Breast epithelium (tissue), 4 donors: ENCODE data around the gene FAM89B. TPM values are rescaled to one million over a fixed set of nuclear protein-coding genes. Genes with fewer than 3 reads are reported as not detected.
A peak's percentile ranks its signal among the peaks of the same experiment; 100 is the strongest.

ENCODE experiments used
- DNase-seq, 2 donors: peaks; one replicate each; pipeline ENCODE4 v3.0.0-alpha.2; 2019; ENCODE audit warnings: low spot score in 2 of 2
- H3K27ac ChIP-seq, 2 donors: fragments of 200-600 bp; sonication (generic) in 1 of 2; one replicate each; pipeline ENCODE4 v1.5.1; 2016 to 2019; ENCODE audit warnings: mild to moderate bottlenecking in 1 of 2
- H3K27me3 ChIP-seq, 2 donors: fragments of 200-600 bp; sonication (generic) in 1 of 2; one replicate each; pipeline versions ENCODE4 v1.5.1 to v1.6.0; 2017 to 2019; ENCODE audit warnings: control low read depth in 1 of 2, mild to moderate bottlenecking in 1 of 2
- H3K36me3 ChIP-seq: fragments of 200-600 bp; one replicate; pipeline ENCODE4 v1.5.1; 2019
- H3K4me1 ChIP-seq, 2 donors: fragments of 200-600 bp; sonication (generic); one replicate each; pipeline ENCODE4 v1.5.1; 2016 to 2019; ENCODE audit warnings: control low read depth in 1 of 2
- H3K4me3 ChIP-seq, 3 donors: fragments of 200-600 bp; sonication (generic); 1 replicate in 2 of 3; 2 replicates in 1 of 3; pipeline ENCODE4 v1.5.1; 2016 to 2019; ENCODE audit warnings: mild to moderate bottlenecking in 3 of 3, moderate library complexity in 2 of 3
- H3K9me3 ChIP-seq, 2 donors: fragments of 200-600 bp; sonication (generic) in 1 of 2; one replicate each; pipeline ENCODE4 v1.5.1; 2016 to 2019; ENCODE audit warnings: control low read depth in 1 of 2
- POLR2A ChIP-seq: fragments of 450-650 bp; IDR thresholded peaks from one replicate; pipeline ENCODE4 v1.6.1; 2016; ENCODE audit warnings: antibody characterized with exemption, mild to moderate bottlenecking, moderate library complexity
- POLR2AphosphoS5 ChIP-seq, 3 donors: sonication (generic); formaldehyde crosslinking; IDR thresholded peaks; one replicate each; pipeline ENCODE4 v1.6.1; 2017; ENCODE audit warnings: antibody characterized with exemption in 3 of 3
- intact Hi-C: fragments of 100-400 bp; cut with DNase I; formaldehyde crosslinking; loops from one replicate; pipeline ENCODE4 v1.15.1; 2023; ENCODE audit warnings: low total_unique reads
- total RNA-seq, 3 donors: library from RNA; depleted of rRNA; stranded (reverse); fragments of >200 nt; gene quantifications; one replicate each; pipeline ENCODE4 v1.1.0, GENCODE V29; 2016
- TF ChIP-seq, protein P1 (sequence below), 3 donors: fragments of 450-650 bp; IDR thresholded peaks; one replicate each; pipeline ENCODE4 v1.5.1; 2016 to 2017; ENCODE audit warnings: antibody characterized with exemption in 3 of 3, mild to moderate bottlenecking in 3 of 3, moderate library complexity in 3 of 3

The FAM89B gene
- total RNA-seq, 3 donors from 2014 or later = 37.4 to 51.4 (median 40.8) TPM

- H3K9me3 ChIP-seq = no peaks in the 10 kb centered on the region
- H3K4me1 ChIP-seq = peaks cover 6 to 20% of the 10 kb centered on the region in 2 donors
- no peaks in the 10 kb centered on the region for H3K27me3 ChIP-seq
- intact Hi-C loops = no loop called here
- H3K27ac ChIP-seq = no peak overlapping the region
- H3K4me3 ChIP-seq = peak overlapping the region in 2 of 3 donors; percentile 97
- TF ChIP-seq, protein P1, sequence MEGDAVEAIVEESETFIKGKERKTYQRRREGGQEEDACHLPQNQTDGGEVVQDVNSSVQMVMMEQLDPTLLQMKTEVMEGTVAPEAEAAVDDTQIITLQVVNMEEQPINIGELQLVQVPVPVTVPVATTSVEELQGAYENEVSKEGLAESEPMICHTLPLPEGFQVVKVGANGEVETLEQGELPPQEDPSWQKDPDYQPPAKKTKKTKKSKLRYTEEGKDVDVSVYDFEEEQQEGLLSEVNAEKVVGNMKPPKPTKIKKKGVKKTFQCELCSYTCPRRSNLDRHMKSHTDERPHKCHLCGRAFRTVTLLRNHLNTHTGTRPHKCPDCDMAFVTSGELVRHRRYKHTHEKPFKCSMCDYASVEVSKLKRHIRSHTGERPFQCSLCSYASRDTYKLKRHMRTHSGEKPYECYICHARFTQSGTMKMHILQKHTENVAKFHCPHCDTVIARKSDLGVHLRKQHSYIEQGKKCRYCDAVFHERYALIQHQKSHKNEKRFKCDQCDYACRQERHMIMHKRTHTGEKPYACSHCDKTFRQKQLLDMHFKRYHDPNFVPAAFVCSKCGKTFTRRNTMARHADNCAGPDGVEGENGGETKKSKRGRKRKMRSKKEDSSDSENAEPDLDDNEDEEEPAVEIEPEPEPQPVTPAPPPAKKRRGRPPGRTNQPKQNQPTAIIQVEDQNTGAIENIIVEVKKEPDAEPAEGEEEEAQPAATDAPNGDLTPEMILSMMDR (IDR thresholded peaks at IDR 0.05) = no peak
- TF ChIP-seq POLR2A = no peak
- TF ChIP-seq POLR2AphosphoS5 (IDR thresholded peaks at IDR 0.05) = no peak
- H3K36me3 ChIP-seq = no peaks in the 10 kb centered on the region
- no peak for DNase-seq
These were observed 45.0 kb downstream of the FAM89B start for GRCh38 chr11:65617136-65617850.

DNA sequence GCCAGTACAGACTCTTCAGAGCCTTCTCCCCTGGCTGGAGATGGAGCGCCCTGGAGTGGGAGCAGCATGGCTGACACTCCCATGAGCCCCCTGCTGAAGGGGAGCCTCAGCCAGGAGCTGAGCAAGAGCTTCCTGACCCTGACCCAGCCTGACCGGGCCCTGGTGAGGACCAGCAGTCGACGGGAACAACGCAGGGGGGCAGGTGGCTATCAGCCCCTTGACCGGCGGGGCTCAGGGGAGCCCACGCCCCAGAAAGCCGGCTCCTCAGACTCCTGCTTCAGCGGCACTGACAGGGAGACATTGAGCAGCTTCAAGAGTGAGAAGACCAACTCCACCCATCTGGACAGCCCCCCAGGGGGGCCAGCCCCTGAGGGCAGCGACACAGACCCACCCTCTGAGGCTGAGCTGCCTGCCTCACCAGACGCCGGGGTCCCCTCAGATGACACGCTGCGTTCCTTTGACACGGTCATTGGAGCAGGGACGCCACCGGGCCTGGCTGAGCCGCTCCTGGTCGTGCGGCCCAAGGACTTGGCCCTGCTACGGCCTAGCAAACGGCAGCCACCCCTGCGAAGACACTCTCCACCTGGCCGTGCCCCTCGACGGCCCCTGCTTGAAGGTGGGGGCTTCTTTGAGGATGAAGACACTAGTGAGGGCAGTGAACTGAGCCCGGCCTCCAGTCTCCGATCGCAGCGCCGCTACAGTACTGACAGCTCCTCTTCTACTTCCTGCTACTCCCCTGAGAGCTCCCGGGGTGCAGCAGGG, 45.8 kb downstream of the FAM89B start:
- peaks cover 0 to 11% of the 10 kb centered on the region in 2 donors for H3K4me1 ChIP-seq
- no peaks in the 10 kb centered on the region for H3K9me3 ChIP-seq
- DNase-seq = no peak
- intact Hi-C loops = no loop called here
- H3K27me3 ChIP-seq = no peaks in the 10 kb centered on the region
- H3K36me3 ChIP-seq = no peaks in the 10 kb centered on the region
- H3K27ac ChIP-seq = no peak overlapping the region
- H3K4me3 ChIP-seq = no peak overlapping the region
- TF ChIP-seq, protein P1 (IDR thresholded peaks at IDR 0.05) = no peak
- TF ChIP-seq POLR2AphosphoS5 (IDR thresholded peaks at IDR 0.05) (no peak), POLR2A (no peak)

DNA sequence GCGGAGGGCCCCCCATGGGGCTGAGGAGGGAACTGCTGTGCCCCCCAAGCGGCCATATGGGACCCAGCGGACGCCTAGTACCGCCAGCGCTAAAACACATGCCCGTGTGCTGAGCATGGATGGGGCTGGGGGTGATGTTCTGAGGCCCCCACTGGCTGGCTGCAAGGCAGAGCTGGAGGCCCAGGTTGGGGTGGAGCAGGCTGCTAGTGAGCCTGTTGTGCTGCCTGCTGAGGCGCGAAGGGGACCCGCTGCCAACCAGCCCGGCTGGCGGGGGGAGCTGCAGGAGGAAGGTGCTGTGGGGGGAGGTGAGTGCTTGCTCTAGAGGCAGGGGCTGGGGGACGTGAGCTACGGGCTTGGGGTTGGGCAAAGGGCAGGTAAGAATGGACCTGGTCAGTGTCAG, 46.4 kb downstream of the FAM89B start:
- H3K27me3 ChIP-seq = no peaks in the 10 kb centered on the region
- H3K4me3 ChIP-seq = no peak overlapping the region
- no peaks in the 10 kb centered on the region for H3K9me3 ChIP-seq
- intact Hi-C loops = no loop called here
- H3K36me3 ChIP-seq = no peaks in the 10 kb centered on the region
- no peak for DNase-seq
- TF ChIP-seq, protein P1 (IDR thresholded peaks at IDR 0.05) = no peak
- TF ChIP-seq POLR2AphosphoS5 (IDR thresholded peaks at IDR 0.05) (no peak), POLR2A (no peak)
- peaks cover 0 to 9% of the 10 kb centered on the region in 2 donors for H3K4me1 ChIP-seq
- H3K27ac ChIP-seq = no peak overlapping the region

DNA sequence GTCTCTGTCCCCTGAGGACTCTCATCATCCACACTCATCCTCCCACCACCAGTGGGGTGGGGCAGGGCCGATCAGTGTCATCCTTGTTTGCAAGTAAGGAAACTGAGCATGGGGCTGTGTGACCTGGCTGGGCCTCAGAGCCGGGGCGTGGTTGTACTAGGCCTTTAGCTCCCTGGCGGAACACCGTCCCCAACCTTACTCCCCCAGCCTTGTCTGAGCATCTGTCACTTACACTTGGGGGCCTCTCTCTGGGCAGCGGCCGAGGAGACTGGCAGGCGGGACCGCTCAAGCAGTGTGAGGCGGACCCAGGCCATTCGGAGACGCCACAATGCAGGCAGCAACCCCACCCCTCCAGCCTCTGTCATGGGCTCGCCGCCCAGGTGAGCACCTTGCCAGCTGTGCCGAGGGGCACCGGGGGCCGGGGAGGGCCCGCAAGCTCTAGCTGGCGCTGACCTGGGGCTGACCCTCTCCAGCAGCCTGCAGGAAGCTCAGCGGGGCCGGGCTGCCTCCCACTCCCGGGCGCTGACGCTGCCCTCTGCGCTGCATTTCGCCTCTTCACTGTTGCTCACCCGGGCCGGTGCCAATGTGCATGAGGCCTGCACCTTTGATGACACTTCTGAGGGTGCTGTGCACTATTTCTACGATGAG, 47.1 kb downstream of the FAM89B start:
- no peaks in the 10 kb centered on the region for H3K27me3 ChIP-seq
- no peaks in the 10 kb centered on the region for H3K36me3 ChIP-seq
- intact Hi-C loops = no loop called here
- no peak overlapping the region for H3K27ac ChIP-seq
- DNase-seq = no peak
- TF ChIP-seq, protein P1 (IDR thresholded peaks at IDR 0.05) = no peak
- TF ChIP-seq POLR2AphosphoS5 (IDR thresholded peaks at IDR 0.05) = no peak
- no peak for TF ChIP-seq POLR2A
- peaks cover 0 to 9% of the 10 kb centered on the region in 2 donors for H3K4me1 ChIP-seq
- no peak overlapping the region for H3K4me3 ChIP-seq
- no peaks in the 10 kb centered on the region for H3K9me3 ChIP-seq
